HL-60 (cell line): ENCODE data around the gene MED26.

Source experiments
- DNase-seq, 2 experiments: peaks; one replicate each; pipeline ENCODE4 v3.0.0-alpha.2; 2010 to 2020; ENCODE audit warnings: low read depth in 1 of 2, low spot score in 1 of 2
- H3K27ac ChIP-seq: fragments of 250-450 bp; sonication (Bioruptor Pico); replicated peaks from 2 replicates; pipeline ENCODE4 v1.5.1; 2020; ENCODE audit warnings: mild to moderate bottlenecking, moderate library complexity
- H3K27me3 ChIP-seq: fragments of 250-450 bp; sonication (Bioruptor Pico); 2 replicates; pipeline ENCODE4 v1.5.1; 2021; ENCODE audit warnings: mild to moderate bottlenecking, moderate library complexity; ENCODE audit not compliant: insufficient read depth, poor library complexity, severe bottlenecking
- H3K4me3 ChIP-seq: replicated peaks from 2 replicates; pipeline ENCODE4 v1.5.1; 2011; ENCODE audit warnings: mild to moderate bottlenecking, control low read depth, low read length; ENCODE audit not compliant: insufficient read depth
- GABPA ChIP-seq: IDR thresholded peaks from 2 replicates; pipeline ENCODE4 v1.6.1; 2012; ENCODE audit warnings: low read depth
- POLR2AphosphoS5 ChIP-seq: IDR thresholded peaks from 2 replicates; pipeline ENCODE4 v1.6.1; 2012; ENCODE audit warnings: low read depth
- SPI1 ChIP-seq: IDR thresholded peaks from 2 replicates; pipeline ENCODE4 v1.6.1; 2012; ENCODE audit warnings: low read depth, mild to moderate bottlenecking, borderline replicate concordance
- TF ChIP-seq, protein P1 (sequence below): IDR thresholded peaks from one replicate; pipeline ENCODE4 v1.5.1; 2011; ENCODE audit warnings: low read length, control low read depth, inconsistent platforms; ENCODE audit not compliant: insufficient read depth
- TF ChIP-seq, protein P2 (sequence below): IDR thresholded peaks from 2 replicates; pipeline ENCODE4 v1.6.1; 2012; ENCODE audit warnings: low read depth; ENCODE audit not compliant: insufficient replicate concordance

Gene MED26

DNA sequence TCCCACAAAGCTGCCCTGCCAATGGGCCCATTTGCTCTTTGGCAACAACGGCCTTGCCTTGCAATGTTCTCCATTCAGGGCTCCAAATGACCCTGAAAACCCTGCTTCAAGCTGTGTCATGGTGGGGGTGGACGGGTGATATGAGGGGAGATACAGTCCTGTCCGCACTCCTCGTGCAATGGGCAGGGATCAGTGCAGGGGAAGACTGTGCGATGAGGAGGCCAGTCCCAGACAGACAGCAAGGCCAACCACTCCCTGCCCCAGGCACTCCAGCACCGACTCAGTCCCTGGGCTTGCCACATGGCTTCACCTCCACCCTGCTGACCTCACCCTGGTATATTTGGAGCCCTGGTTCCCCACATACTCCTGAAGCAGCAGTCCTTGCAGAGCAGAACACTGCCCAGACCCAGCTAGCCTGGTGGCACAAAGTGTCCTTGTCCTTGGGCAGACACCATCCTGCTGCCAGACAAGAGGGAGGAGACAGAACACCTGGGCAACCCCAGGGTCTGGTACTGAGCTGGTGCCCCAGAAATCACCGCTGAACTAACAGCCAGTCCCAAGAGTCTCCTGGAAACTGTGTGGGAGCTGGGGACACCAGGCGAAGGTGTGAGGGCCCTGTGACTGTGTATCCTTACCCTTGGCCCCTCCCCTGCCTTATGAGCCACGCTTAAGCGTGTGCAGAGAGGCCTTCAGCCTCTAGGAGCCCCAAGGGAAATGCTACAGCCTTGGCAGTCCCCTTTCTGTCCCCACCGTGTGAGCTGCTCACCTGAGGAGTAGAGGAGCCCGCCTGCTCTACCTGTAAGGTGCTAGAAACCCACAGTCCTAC is 46.6 kb downstream of the MED26 start:
- TF ChIP-seq, protein P1, sequence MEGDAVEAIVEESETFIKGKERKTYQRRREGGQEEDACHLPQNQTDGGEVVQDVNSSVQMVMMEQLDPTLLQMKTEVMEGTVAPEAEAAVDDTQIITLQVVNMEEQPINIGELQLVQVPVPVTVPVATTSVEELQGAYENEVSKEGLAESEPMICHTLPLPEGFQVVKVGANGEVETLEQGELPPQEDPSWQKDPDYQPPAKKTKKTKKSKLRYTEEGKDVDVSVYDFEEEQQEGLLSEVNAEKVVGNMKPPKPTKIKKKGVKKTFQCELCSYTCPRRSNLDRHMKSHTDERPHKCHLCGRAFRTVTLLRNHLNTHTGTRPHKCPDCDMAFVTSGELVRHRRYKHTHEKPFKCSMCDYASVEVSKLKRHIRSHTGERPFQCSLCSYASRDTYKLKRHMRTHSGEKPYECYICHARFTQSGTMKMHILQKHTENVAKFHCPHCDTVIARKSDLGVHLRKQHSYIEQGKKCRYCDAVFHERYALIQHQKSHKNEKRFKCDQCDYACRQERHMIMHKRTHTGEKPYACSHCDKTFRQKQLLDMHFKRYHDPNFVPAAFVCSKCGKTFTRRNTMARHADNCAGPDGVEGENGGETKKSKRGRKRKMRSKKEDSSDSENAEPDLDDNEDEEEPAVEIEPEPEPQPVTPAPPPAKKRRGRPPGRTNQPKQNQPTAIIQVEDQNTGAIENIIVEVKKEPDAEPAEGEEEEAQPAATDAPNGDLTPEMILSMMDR, result no peak
- TF ChIP-seq, protein P2, sequence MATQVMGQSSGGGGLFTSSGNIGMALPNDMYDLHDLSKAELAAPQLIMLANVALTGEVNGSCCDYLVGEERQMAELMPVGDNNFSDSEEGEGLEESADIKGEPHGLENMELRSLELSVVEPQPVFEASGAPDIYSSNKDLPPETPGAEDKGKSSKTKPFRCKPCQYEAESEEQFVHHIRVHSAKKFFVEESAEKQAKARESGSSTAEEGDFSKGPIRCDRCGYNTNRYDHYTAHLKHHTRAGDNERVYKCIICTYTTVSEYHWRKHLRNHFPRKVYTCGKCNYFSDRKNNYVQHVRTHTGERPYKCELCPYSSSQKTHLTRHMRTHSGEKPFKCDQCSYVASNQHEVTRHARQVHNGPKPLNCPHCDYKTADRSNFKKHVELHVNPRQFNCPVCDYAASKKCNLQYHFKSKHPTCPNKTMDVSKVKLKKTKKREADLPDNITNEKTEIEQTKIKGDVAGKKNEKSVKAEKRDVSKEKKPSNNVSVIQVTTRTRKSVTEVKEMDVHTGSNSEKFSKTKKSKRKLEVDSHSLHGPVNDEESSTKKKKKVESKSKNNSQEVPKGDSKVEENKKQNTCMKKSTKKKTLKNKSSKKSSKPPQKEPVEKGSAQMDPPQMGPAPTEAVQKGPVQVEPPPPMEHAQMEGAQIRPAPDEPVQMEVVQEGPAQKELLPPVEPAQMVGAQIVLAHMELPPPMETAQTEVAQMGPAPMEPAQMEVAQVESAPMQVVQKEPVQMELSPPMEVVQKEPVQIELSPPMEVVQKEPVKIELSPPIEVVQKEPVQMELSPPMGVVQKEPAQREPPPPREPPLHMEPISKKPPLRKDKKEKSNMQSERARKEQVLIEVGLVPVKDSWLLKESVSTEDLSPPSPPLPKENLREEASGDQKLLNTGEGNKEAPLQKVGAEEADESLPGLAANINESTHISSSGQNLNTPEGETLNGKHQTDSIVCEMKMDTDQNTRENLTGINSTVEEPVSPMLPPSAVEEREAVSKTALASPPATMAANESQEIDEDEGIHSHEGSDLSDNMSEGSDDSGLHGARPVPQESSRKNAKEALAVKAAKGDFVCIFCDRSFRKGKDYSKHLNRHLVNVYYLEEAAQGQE, result no peak
- TF ChIP-seq POLR2AphosphoS5, result no peak
- no peak for TF ChIP-seq SPI1
- no peak for TF ChIP-seq GABPA
- no peak for DNase-seq
- H3K27ac ChIP-seq, result no peak overlapping the region
- H3K27me3 ChIP-seq, result no peaks in the 10 kb centered on the region
- H3K4me3 ChIP-seq, result no peak overlapping the region

DNA sequence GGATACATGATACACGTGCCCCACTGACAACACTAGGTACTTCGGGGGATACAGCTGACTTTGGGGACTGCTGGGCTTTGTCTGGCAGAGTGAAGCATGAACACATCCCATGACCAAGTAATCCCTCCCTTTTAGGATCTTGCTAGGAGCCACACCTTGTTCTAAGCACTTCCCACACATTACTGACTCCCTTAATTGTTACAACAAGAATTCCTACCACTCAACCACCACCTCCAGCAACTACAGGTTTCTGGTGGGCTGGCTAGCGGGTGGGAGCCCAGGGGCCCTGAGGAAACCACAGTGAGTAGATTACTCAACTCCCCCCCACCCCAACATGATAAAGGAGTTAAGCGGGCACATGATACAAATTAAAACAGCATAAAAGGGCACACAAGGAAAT is 48.6 kb downstream of the MED26 start:
- TF ChIP-seq SPI1 (no peak), POLR2AphosphoS5 (no peak), GABPA (no peak)
- TF ChIP-seq, protein P1, result no peak
- TF ChIP-seq, protein P2, result no peak
- Histone ChIP-seq H3K4me3 (no peak overlapping the region), H3K27ac (no peak overlapping the region), H3K27me3 (no peaks in the 10 kb centered on the region)
- no peak for DNase-seq

DNA sequence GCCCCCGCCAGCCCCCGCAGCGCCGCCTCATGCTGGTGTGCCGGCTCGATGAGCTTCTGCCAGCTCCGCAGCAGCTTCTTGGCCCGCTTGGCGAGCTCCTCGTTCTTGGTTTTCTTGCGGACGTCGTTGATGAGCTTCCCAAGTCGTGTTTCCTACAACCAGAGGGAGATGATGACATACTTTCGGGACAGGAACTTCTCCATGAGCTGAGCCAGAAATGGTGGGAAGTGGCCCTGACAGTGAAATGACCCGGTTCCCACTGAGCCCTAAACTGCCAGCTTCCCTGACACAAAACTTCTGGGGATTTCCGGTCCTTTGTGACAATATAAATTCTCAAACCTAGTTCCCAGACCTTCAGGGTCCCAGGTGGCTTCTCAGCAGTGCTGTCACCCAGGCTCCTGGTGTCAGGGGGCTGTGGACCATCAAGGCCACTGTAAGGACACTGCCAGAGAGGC is 50.4 kb downstream of the MED26 start:
- H3K27ac ChIP-seq, result no peak overlapping the region
- TF ChIP-seq SPI1 (no peak), POLR2AphosphoS5 (no peak), GABPA (no peak)
- TF ChIP-seq, protein P2, result no peak
- TF ChIP-seq, protein P1, result no peak
- no peak for DNase-seq
- H3K27me3 ChIP-seq, result no peaks in the 10 kb centered on the region
- H3K4me3 ChIP-seq, result no peak overlapping the region
